Prostate gland (tissue), 2 donors: ENCODE data around the gene RNF157.

Experiments
- CTCF ChIP-seq, 4 experiments: fragments of 200-600 bp in 2 of 4; fragments of 450-650 bp in 2 of 4; sonication (generic) in 2 of 4; IDR thresholded peaks; 1 replicate in 3 of 4; 2 replicates in 1 of 4; pipeline ENCODE4 v1.5.1; 2016 to 2019; ENCODE audit warnings: antibody characterized with exemption in 4 of 4, mild to moderate bottlenecking in 2 of 4, moderate library complexity in 2 of 4
- POLR2A ChIP-seq: fragments of 450-650 bp; IDR thresholded peaks from one replicate; pipeline ENCODE4 v1.6.1; 2016; ENCODE audit warnings: antibody characterized with exemption, mild to moderate bottlenecking
- POLR2AphosphoS5 ChIP-seq: sonication (generic); formaldehyde crosslinking; IDR thresholded peaks from one replicate; pipeline ENCODE4 v1.6.1; 2017; ENCODE audit warnings: antibody characterized with exemption

GRCh38 chr17:76166168-76166567, 74.1 kb downstream of the RNF157 start:
- TF ChIP-seq CTCF (IDR thresholded peaks at IDR 0.05) (no peak), POLR2AphosphoS5 (peak; percentile 11), POLR2A (no peak)
